Left ventricle myocardium superior (tissue), 1 donor: ENCODE measurements around the gene RPTOR. TPM values are rescaled to one million over a fixed set of nuclear protein-coding genes. Genes with fewer than 3 reads are reported as not detected.

Source experiments
- ATAC-seq: fragments of 200-7000 bp; cut with Tn5 transposase; one replicate; pipeline ENCODE4 v1.9.1; 2020; ENCODE audit warnings: mild to moderate bottlenecking, moderate library complexity
- DNase-seq: peaks from one replicate; pipeline ENCODE4 v3.0.0-alpha.2; 2020
- intact Hi-C: fragments of 100-400 bp; cut with micrococcal nuclease; formaldehyde crosslinking; loops from one replicate; pipeline ENCODE4 v1.11.0; 2022
- total RNA-seq: library from RNA; stranded (reverse); fragmentation: NEBNext Ultra II Directional; extraction: Animal tissue kit (Norgen Biotek cat#: 25700); gene quantifications from one replicate; pipeline ENCODE4 v1.2.1, GENCODE V29; 2021
- donor health status: DM: no; HTN: yes; CAD: no; lungs with severe emphysema.

Gene RPTOR
- total RNA-seq, 1 donor from 2014 or later: 20.9 TPM

GRCh38 chr17:80836658-80836965 lies 292.0 kb downstream of the RPTOR start:
- intact Hi-C loops: no loop called here
- no peak for ATAC-seq
- DNase-seq: no peak

- DNase-seq: no peak
- ATAC-seq: no peak
- intact Hi-C loops: no loop called here
Measured at GRCh38 chr17:80836971-80837481, 292.4 kb downstream of the RPTOR start.

GRCh38 chr17:80837711-80838110 lies 293.1 kb downstream of the RPTOR start:
- intact Hi-C loops: no loop called here

GRCh38 chr17:80838311-80839025 lies 293.8 kb downstream of the RPTOR start:
- intact Hi-C loops: no loop called here
- ATAC-seq (no peak), DNase-seq (no peak)

More at GRCh38 chr17:80837711-80838110, 293.1 kb downstream of the RPTOR start:
- no peak for ATAC-seq
- DNase-seq: no peak

- no peak for DNase-seq
- no peak for ATAC-seq
- intact Hi-C loops: no loop called here
Measured at GRCh38 chr17:80839026-80839345, 294.3 kb downstream of the RPTOR start.

- ATAC-seq: no peak
- intact Hi-C loops: no loop called here
- DNase-seq: no peak
Measured at GRCh38 chr17:80839511-80839941, 294.9 kb downstream of the RPTOR start.

GRCh38 chr17:80839970-80840369 lies 295.3 kb downstream of the RPTOR start:
- DNase-seq: no peak
- intact Hi-C loops: no loop called here

GRCh38 chr17:80842456-80843013 lies 297.9 kb downstream of the RPTOR start:
- no peak for DNase-seq
- no peak for ATAC-seq
- intact Hi-C loops: no loop called here

More at GRCh38 chr17:80839970-80840369, 295.3 kb downstream of the RPTOR start:
- no peak for ATAC-seq

GRCh38 chr17:80843741-80844156 lies 299.1 kb downstream of the RPTOR start:
- DNase-seq (no peak), ATAC-seq (no peak)
- intact Hi-C loops: no loop called here

- ATAC-seq: no peak
- DNase-seq: no peak
- intact Hi-C loops: no loop called here
Measured at GRCh38 chr17:80844418-80844990, 299.9 kb downstream of the RPTOR start.

- DNase-seq (peak; percentile 7), ATAC-seq (no peak)
- intact Hi-C loops: no loop called here
Measured at GRCh38 chr17:80845069-80845862, 300.6 kb downstream of the RPTOR start.

- ATAC-seq (no peak), DNase-seq (peak; percentile 20)
- intact Hi-C loops: no loop called here
Measured at GRCh38 chr17:80845863-80846671, 301.4 kb downstream of the RPTOR start.

- intact Hi-C loops: no loop called here
- ATAC-seq: no peak
- peak; percentile 12 for DNase-seq
Measured at GRCh38 chr17:80846932-80847331, 302.3 kb downstream of the RPTOR start.

GRCh38 chr17:80847496-80848230 lies 303.0 kb downstream of the RPTOR start:
- peak; percentile 25 for ATAC-seq
- intact Hi-C loops: no loop called here
- DNase-seq: peak; percentile 30

GRCh38 chr17:80848449-80849102 lies 303.9 kb downstream of the RPTOR start:
- intact Hi-C loops: no loop called here
- DNase-seq (peak; percentile 7), ATAC-seq (no peak)

GRCh38 chr17:80849119-80849518 lies 304.5 kb downstream of the RPTOR start:
- no peak for DNase-seq
- intact Hi-C loops: no loop called here
- ATAC-seq: no peak

- DNase-seq (no peak), ATAC-seq (no peak)
- intact Hi-C loops: no loop called here
Measured at GRCh38 chr17:80850109-80850508, 305.5 kb downstream of the RPTOR start.

- ATAC-seq (no peak), DNase-seq (no peak)
- intact Hi-C loops: no loop called here
Measured at GRCh38 chr17:80850817-80851216, 306.2 kb downstream of the RPTOR start.
